DND-41 (cell line): ENCODE measurements around the gene AP3D1.
A peak's percentile ranks its signal among the peaks of the same experiment; 100 is the strongest.
"Not testable (repeated sequence)": the region's sequence is repeated elsewhere in the genome, so short reads cannot be mapped to it uniquely, and the experiment has no call there.

Experiments
- ATAC-seq: fragments of 200-7000 bp; cut with Tn5 transposase; 3 replicates; pipeline ENCODE4 v1.9.1; 2021; ENCODE audit warnings: low read depth; ENCODE audit not compliant: insufficient read depth
- DNase-seq: peaks from one replicate; pipeline ENCODE4 v3.0.0-alpha.2; 2020
- H2AFZ ChIP-seq: 2 replicates; pipeline ENCODE4 v1.6.0; 2012; ENCODE audit warnings: low read depth, low read length
- H3K27ac ChIP-seq: 2 replicates; pipeline ENCODE4 v1.5.1; 2012; ENCODE audit warnings: low read length, inconsistent platforms
- H3K27me3 ChIP-seq: fragments of 200-600 bp; sonication (generic); 2 replicates; pipeline ENCODE4 v1.6.0; 2012; ENCODE audit warnings: low read length, mild to moderate bottlenecking, inconsistent platforms; ENCODE audit not compliant: insufficient read depth, poor library complexity
- H3K36me3 ChIP-seq: 2 replicates; pipeline ENCODE4 v1.5.1; 2012; ENCODE audit warnings: low read length, inconsistent platforms; ENCODE audit not compliant: insufficient read depth
- H3K4me1 ChIP-seq: 2 replicates; pipeline ENCODE4 v1.5.1; 2012; ENCODE audit warnings: mild to moderate bottlenecking, low read length; ENCODE audit not compliant: insufficient read depth
- H3K4me2 ChIP-seq: 2 replicates; pipeline ENCODE4 v1.6.0; 2012; ENCODE audit warnings: mild to moderate bottlenecking, moderate library complexity, low read length, inconsistent platforms; ENCODE audit not compliant: insufficient read depth
- H3K4me3 ChIP-seq, 2 experiments: fragments of 200-600 bp in 1 of 2; shearing (Covaris generic) in 1 of 2; 2 replicates each; pipeline ENCODE4 v1.5.1; 2012 to 2016; ENCODE audit warnings: inconsistent platforms in 2 of 2, low read length in 2 of 2, mild to moderate bottlenecking in 2 of 2, low read depth in 1 of 2, moderate library complexity in 1 of 2
- H3K79me2 ChIP-seq: 2 replicates; pipeline ENCODE4 v1.6.0; 2012; ENCODE audit warnings: low read length, inconsistent platforms; ENCODE audit not compliant: insufficient read depth
- H3K9ac ChIP-seq: 2 replicates; pipeline ENCODE4 v1.6.0; 2012; ENCODE audit warnings: low read depth, mild to moderate bottlenecking, inconsistent platforms, low read length, moderate library complexity
- H3K9me3 ChIP-seq: 2 replicates; pipeline ENCODE4 v1.5.1; 2012; ENCODE audit warnings: low read length, moderate library complexity, mild to moderate bottlenecking, inconsistent platforms; ENCODE audit not compliant: insufficient read depth, severe bottlenecking
- H4K20me1 ChIP-seq: 2 replicates; pipeline ENCODE4 v1.6.0; 2012; ENCODE audit warnings: low read length; ENCODE audit not compliant: insufficient read depth
- EZH2 ChIP-seq: IDR thresholded peaks from 3 replicates; pipeline ENCODE4 v1.6.1; 2012; ENCODE audit warnings: borderline replicate concordance, low read depth, mild to moderate bottlenecking, moderate library complexity, low read length, inconsistent platforms; ENCODE audit not compliant: severe bottlenecking
- TF ChIP-seq, protein P1 (sequence below): IDR thresholded peaks from 2 replicates; pipeline ENCODE4 v1.5.1; 2012; ENCODE audit warnings: borderline replicate concordance, low read length, moderate library complexity, mild to moderate bottlenecking; ENCODE audit not compliant: poor library complexity, severe bottlenecking; ENCODE audit errors: extremely low read depth

AP3D1 gene

DNA sequence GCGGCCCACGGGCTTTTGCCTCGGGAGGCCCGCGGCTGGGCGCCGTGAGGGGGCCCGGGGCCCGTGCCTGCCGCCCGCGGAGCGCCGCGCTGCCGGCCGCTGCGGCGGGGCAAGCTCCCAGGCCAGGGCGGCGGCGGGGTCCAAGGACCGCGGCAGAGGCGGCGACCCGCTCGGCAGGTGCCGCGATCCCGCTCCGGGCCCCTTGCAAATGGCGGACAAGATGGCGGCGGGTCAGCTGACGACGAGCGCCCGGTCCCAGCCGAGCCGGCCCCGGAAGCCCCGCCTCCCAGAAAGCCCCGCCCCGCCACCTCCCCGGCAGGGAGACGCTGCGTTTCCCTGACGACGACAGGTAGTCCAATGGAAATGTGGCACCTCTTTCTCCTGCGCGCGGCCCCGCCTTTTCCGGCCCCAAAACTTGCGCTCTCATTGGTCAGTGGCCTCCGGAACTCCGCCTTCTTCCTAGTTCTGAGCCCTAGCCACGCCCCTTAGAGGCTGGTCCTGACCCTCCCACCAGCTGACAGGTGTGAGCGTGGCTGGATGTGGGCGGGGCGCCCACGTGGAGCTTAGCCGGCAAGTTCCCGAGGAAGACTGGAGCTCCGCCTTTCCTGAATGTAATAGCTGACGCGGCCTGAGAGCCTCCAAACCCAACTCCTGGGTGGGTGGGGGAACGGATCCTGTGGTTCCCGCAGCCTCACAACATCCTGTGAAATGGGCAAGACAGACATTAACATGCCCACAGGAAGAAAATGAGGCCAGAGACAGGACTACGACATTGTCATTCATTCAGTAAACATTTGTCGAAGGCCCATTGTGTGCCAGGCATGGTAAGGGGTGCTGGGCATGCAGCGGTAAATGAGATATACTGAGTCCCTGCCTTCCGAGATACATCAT is at the start of gene AP3D1:
AP3D1 (minus strand) TSS at position 228 of the 891 bp plus-strand sequence. CDS start 232 bp downstream, outside the sequence.
- Histone ChIP-seq H3K36me3 (peaks cover 30% of the 10 kb centered on the region), H4K20me1 (peaks cover 32% of the 10 kb centered on the region), H3K9ac (peak within 1 kb of the TSS; percentile 99), H3K27me3 (no peaks in the 10 kb centered on the region), H3K4me1 (peaks cover 38% of the 10 kb centered on the region), H3K79me2 (peaks cover 46% of the 10 kb centered on the region), H3K27ac (peak within 1 kb of the TSS; percentile 88), H3K4me3 (peak within 1 kb of the TSS; percentile 100), H3K4me2 (peak within 1 kb of the TSS; percentile 100), H2AFZ (peak within 1 kb of the TSS; percentile 74), H3K9me3 (no peaks in the 10 kb centered on the region)
- ATAC-seq (peak; percentile 87), DNase-seq (peak; percentile 100)
- TF ChIP-seq, protein P1, sequence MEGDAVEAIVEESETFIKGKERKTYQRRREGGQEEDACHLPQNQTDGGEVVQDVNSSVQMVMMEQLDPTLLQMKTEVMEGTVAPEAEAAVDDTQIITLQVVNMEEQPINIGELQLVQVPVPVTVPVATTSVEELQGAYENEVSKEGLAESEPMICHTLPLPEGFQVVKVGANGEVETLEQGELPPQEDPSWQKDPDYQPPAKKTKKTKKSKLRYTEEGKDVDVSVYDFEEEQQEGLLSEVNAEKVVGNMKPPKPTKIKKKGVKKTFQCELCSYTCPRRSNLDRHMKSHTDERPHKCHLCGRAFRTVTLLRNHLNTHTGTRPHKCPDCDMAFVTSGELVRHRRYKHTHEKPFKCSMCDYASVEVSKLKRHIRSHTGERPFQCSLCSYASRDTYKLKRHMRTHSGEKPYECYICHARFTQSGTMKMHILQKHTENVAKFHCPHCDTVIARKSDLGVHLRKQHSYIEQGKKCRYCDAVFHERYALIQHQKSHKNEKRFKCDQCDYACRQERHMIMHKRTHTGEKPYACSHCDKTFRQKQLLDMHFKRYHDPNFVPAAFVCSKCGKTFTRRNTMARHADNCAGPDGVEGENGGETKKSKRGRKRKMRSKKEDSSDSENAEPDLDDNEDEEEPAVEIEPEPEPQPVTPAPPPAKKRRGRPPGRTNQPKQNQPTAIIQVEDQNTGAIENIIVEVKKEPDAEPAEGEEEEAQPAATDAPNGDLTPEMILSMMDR, result no peak
- TF ChIP-seq EZH2, result no peak

DNA sequence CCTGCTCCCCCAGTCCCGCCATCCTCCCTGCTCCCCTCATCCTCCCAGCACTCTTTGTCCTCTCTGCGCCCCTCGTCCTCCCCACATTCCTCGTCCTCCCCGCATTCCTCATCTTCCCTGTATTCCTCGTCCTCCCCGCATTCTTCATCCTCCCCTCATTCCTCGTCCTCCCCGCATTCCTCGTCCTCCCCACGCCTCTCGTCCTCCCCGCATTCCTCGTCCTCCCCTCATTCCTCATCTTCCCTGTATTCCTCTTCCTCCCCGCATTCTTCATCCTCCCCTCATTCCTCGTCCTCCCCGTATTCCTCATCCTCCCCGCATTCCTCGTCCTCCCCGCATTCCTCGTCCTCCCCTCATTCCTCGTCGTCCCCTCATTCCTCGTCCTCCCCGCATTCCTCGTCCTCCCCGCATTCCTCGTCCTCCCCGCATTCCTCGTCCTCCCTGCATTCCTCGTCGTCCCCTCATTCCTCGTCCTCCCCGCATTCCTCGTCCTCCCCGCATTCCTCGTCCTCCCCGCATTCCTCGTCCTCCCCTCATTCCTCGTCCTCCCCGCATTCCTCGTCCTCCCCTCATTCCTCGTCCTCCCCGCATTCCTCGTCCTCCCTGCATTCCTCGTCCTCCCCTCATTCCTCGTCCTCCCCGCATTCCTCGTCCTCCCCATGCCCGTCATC is 49.4 kb upstream of the AP3D1 start:
- not testable (repeated sequence) for H3K4me1 ChIP-seq, H2AFZ ChIP-seq, H3K9me3 ChIP-seq, H3K27me3 ChIP-seq, H3K4me2 ChIP-seq, H3K27ac ChIP-seq, H3K4me3 ChIP-seq, ATAC-seq, DNase-seq, H3K9ac ChIP-seq
- Histone ChIP-seq H3K36me3 (peaks cover 93% of the 10 kb centered on the region), H3K79me2 (peaks cover 89% of the 10 kb centered on the region), H4K20me1 (peaks cover 76% of the 10 kb centered on the region)

- H3K27ac ChIP-seq, result no peak overlapping the region
- TF ChIP-seq, protein P1, result no peak
- TF ChIP-seq EZH2, result no peak
- H3K4me2 ChIP-seq, result no peak overlapping the region
Observed at GRCh38 chr19:2199861-2200623, 48.7 kb upstream of the AP3D1 start.

More at GRCh38 chr19:2199861-2200623, 48.7 kb upstream of the AP3D1 start:
- Histone ChIP-seq H3K36me3 (peaks cover 93% of the 10 kb centered on the region), H3K4me1 (no peaks in the 10 kb centered on the region), H3K4me3 (no peak overlapping the region), H3K9me3 (no peaks in the 10 kb centered on the region), H4K20me1 (peaks cover 83% of the 10 kb centered on the region), H3K27me3 (no peaks in the 10 kb centered on the region), H3K9ac (no peak overlapping the region), H2AFZ (no peak overlapping the region), H3K79me2 (peaks cover 91% of the 10 kb centered on the region)
- no peak for ATAC-seq
- no peak for DNase-seq
